Measurements from ENCODE around the gene SLC6A7.

DNA sequence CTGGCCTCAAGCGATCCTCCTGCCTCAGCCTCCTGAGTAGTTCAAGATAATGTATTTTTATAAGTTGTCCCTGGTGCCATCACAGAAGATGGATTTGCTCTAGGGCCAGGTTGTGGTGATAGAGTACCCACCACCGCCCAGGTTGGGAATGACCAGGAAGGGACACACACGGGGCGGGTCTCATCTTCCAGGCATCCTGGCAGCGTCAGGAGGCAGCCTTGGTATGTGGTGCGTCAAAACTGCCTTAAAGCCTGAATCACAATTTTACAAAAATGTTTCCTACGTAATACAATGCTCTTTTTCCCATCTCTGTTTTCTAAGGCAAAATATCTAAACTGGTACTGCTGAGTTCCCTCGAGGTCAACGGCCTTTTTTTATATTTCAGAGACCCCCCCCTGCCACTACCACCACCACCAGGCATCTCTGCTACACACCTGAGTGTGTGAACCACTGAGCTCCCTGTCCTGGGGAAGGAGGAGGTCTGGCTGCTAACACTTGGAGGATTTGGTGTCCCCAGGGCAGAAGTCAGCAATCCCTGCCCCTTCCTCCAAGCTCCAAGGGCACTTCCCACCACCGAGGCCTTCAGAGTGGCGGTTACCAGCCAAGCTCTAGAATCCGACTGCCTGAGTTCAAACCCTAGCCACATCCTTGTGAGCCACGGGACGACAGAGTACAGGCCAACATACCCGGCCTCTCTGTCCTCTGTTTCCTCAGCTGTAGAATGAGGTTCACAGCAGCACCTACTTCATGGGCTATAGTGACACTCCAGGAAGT is 47.3 kb downstream of the SLC6A7 start:
- TF ChIP-seq EZH2phosphoT487 (IDR thresholded peaks at IDR 0.05; ENCODE audit: borderline replicate concordance, low read depth) (no peak), SIN3A (IDR thresholded peaks at IDR 0.05; ENCODE audit: borderline replicate concordance, low read depth, low read length) (no peak), GATA2 (CRISPR knock-in tag; IDR thresholded peaks at IDR 0.05) (no peak), POLR2AphosphoS5 (IDR thresholded peaks at IDR 0.05; ENCODE audit: low read depth, low read length) (no peak), RAD21 (IDR thresholded peaks at IDR 0.05; ENCODE audit: low read length) (no peak), FOXJ3 (CRISPR knock-in tag; IDR thresholded peaks at IDR 0.05) (no peak), TAF1 (IDR thresholded peaks at IDR 0.05; ENCODE audit: borderline replicate concordance, low read depth, low read length) (no peak), EP300 (IDR thresholded peaks at IDR 0.05; ENCODE audit: borderline replicate concordance in 1 of 2, low read depth in 1 of 2, low read length in 1 of 2) (no peak), TCF12 (IDR thresholded peaks at IDR 0.05) (no peak), FOXM1 (IDR thresholded peaks at IDR 0.05; ENCODE audit: low read depth) (no peak)
- TF ChIP-seq, protein P1, sequence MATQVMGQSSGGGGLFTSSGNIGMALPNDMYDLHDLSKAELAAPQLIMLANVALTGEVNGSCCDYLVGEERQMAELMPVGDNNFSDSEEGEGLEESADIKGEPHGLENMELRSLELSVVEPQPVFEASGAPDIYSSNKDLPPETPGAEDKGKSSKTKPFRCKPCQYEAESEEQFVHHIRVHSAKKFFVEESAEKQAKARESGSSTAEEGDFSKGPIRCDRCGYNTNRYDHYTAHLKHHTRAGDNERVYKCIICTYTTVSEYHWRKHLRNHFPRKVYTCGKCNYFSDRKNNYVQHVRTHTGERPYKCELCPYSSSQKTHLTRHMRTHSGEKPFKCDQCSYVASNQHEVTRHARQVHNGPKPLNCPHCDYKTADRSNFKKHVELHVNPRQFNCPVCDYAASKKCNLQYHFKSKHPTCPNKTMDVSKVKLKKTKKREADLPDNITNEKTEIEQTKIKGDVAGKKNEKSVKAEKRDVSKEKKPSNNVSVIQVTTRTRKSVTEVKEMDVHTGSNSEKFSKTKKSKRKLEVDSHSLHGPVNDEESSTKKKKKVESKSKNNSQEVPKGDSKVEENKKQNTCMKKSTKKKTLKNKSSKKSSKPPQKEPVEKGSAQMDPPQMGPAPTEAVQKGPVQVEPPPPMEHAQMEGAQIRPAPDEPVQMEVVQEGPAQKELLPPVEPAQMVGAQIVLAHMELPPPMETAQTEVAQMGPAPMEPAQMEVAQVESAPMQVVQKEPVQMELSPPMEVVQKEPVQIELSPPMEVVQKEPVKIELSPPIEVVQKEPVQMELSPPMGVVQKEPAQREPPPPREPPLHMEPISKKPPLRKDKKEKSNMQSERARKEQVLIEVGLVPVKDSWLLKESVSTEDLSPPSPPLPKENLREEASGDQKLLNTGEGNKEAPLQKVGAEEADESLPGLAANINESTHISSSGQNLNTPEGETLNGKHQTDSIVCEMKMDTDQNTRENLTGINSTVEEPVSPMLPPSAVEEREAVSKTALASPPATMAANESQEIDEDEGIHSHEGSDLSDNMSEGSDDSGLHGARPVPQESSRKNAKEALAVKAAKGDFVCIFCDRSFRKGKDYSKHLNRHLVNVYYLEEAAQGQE (IDR thresholded peaks at IDR 0.05; ENCODE audit: low read depth, low read length): no peak
- TF ChIP-seq, protein P2, sequence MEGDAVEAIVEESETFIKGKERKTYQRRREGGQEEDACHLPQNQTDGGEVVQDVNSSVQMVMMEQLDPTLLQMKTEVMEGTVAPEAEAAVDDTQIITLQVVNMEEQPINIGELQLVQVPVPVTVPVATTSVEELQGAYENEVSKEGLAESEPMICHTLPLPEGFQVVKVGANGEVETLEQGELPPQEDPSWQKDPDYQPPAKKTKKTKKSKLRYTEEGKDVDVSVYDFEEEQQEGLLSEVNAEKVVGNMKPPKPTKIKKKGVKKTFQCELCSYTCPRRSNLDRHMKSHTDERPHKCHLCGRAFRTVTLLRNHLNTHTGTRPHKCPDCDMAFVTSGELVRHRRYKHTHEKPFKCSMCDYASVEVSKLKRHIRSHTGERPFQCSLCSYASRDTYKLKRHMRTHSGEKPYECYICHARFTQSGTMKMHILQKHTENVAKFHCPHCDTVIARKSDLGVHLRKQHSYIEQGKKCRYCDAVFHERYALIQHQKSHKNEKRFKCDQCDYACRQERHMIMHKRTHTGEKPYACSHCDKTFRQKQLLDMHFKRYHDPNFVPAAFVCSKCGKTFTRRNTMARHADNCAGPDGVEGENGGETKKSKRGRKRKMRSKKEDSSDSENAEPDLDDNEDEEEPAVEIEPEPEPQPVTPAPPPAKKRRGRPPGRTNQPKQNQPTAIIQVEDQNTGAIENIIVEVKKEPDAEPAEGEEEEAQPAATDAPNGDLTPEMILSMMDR (IDR thresholded peaks at IDR 0.05): no peak
- TF ChIP-seq, protein P3, sequence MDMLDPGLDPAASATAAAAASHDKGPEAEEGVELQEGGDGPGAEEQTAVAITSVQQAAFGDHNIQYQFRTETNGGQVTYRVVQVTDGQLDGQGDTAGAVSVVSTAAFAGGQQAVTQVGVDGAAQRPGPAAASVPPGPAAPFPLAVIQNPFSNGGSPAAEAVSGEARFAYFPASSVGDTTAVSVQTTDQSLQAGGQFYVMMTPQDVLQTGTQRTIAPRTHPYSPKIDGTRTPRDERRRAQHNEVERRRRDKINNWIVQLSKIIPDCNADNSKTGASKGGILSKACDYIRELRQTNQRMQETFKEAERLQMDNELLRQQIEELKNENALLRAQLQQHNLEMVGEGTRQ (IDR thresholded peaks at IDR 0.05; ENCODE audit: borderline replicate concordance, low read depth, low read length): no peak
- TF ChIP-seq, protein P4, sequence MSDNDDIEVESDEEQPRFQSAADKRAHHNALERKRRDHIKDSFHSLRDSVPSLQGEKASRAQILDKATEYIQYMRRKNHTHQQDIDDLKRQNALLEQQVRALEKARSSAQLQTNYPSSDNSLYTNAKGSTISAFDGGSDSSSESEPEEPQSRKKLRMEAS (IDR thresholded peaks at IDR 0.05; ENCODE audit: low read depth): no peak
